ENCODE data around the gene AOC3. TPM values are rescaled to one million over a fixed set of nuclear protein-coding genes. Genes with fewer than 3 reads are reported as not detected.

AOC3 gene
- total and polyA plus RNA-seq, 2 of the 13 experiments (the other 11 are each of a cell fraction or from before 2014, with no cell fraction given) = 8.7 to 51.7 TPM

DNA sequence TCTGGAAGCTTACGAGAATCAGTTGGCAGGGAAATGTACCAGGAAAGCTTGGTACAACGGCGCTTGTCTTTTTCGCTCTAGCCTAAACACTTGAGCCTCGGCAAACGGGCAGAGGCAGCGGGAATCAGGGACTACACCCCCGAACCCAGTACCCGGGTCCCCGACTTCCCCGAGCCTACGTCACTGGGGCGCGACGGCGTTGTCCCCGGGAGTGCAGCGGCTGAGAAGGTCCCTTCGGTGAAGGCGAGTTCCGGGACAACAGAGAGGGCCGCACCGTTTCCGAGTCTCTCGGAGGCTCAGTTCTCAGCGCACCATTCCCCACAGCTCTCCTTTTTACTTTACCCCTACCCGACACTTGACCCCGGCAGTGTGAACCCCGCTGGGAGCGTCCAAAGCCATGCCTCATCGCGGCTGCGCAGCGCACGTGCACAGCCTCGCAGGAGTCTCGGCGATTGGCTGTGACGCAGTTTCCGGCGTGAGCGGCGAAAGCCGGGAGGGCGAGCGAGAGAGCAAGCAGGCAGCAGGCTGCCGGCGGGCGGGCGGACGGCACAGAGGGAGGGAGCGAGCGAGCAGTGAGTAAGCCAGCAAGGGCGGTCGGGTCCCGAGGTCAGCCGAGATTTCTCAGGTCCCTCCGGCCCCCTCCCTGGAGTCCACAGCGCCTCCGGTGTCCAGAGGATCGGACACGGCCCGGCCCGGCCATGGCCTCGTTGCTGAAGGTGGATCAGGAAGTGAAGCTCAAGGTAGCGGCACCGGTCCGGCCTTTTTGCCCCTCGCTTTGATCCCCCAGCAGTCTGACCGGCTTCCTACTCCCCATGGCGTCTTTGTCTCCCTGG lies 17.8 kb upstream of the AOC3 start, which contains the start of gene PSME3 (continued):
- TF ChIP-seq, protein P1, sequence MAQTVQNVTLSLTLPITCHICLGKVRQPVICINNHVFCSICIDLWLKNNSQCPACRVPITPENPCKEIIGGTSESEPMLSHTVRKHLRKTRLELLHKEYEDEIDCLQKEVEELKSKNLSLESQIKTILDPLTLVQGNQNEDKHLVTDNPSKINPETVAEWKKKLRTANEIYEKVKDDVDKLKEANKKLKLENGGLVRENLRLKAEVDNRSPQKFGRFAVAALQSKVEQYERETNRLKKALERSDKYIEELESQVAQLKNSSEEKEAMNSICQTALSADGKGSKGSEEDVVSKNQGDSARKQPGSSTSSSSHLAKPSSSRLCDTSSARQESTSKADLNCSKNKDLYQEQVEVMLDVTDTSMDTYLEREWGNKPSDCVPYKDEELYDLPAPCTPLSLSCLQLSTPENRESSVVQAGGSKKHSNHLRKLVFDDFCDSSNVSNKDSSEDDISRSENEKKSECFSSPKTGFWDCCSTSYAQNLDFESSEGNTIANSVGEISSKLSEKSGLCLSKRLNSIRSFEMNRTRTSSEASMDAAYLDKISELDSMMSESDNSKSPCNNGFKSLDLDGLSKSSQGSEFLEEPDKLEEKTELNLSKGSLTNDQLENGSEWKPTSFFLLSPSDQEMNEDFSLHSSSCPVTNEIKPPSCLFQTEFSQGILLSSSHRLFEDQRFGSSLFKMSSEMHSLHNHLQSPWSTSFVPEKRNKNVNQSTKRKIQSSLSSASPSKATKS (CRISPR knock-in tag; IDR thresholded peaks at IDR 0.05) = peak; percentile 83; the same call in 1 of the 2 replicates
- no peak for TF ChIP-seq KDM6A (CRISPR knock-in tag; IDR thresholded peaks at IDR 0.05; ENCODE audit: low read depth)
- peak; percentile 99 for TF ChIP-seq ZNF333 (CRISPR knock-in tag; IDR thresholded peaks at IDR 0.05; ENCODE audit: borderline replicate concordance)
- TF ChIP-seq, protein P2, sequence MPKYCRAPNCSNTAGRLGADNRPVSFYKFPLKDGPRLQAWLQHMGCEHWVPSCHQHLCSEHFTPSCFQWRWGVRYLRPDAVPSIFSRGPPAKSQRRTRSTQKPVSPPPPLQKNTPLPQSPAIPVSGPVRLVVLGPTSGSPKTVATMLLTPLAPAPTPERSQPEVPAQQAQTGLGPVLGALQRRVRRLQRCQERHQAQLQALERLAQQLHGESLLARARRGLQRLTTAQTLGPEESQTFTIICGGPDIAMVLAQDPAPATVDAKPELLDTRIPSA (CRISPR knock-in tag; IDR thresholded peaks at IDR 0.05; ENCODE audit: borderline replicate concordance) = peak; percentile 73; the same call in 1 of the 2 replicates
- TF ChIP-seq SETDB1 (CRISPR knock-in tag; IDR thresholded peaks at IDR 0.05; ENCODE audit: borderline replicate concordance) = no peak
- peak; percentile 96; the same call in 1 of the 2 replicates for TF ChIP-seq ZNF350 (CRISPR knock-in tag; IDR thresholded peaks at IDR 0.05; ENCODE audit: borderline replicate concordance, low read depth)
- TF ChIP-seq TCF7L2 (IDR thresholded peaks at IDR 0.05; ENCODE audit: low read depth, low read length) = no peak
- TF ChIP-seq ELF4 (CRISPR knock-in tag; IDR thresholded peaks at IDR 0.05; ENCODE audit: borderline replicate concordance) = peak; percentile 80; the same call in 1 of the 2 replicates
- TF ChIP-seq ZSCAN30 (CRISPR knock-in tag; IDR thresholded peaks at IDR 0.05) = 0 out of 2 replicates have a peak, but pooled peaks have one; percentile 34
- no peak for TF ChIP-seq NR2F2 (IDR thresholded peaks at IDR 0.05; ENCODE audit: borderline replicate concordance, low read depth)
- no peak for TF ChIP-seq HNRNPUL1 (IDR thresholded peaks at IDR 0.05; ENCODE audit: low read depth, low read length)
- TF ChIP-seq GZF1 (CRISPR knock-in tag; IDR thresholded peaks at IDR 0.05) = peak; percentile 73; the same call in 1 of the 2 replicates
- no peak for TF ChIP-seq PHB2 (IDR thresholded peaks at IDR 0.05; ENCODE audit: partially characterized antibody)
- TF ChIP-seq, protein P3, sequence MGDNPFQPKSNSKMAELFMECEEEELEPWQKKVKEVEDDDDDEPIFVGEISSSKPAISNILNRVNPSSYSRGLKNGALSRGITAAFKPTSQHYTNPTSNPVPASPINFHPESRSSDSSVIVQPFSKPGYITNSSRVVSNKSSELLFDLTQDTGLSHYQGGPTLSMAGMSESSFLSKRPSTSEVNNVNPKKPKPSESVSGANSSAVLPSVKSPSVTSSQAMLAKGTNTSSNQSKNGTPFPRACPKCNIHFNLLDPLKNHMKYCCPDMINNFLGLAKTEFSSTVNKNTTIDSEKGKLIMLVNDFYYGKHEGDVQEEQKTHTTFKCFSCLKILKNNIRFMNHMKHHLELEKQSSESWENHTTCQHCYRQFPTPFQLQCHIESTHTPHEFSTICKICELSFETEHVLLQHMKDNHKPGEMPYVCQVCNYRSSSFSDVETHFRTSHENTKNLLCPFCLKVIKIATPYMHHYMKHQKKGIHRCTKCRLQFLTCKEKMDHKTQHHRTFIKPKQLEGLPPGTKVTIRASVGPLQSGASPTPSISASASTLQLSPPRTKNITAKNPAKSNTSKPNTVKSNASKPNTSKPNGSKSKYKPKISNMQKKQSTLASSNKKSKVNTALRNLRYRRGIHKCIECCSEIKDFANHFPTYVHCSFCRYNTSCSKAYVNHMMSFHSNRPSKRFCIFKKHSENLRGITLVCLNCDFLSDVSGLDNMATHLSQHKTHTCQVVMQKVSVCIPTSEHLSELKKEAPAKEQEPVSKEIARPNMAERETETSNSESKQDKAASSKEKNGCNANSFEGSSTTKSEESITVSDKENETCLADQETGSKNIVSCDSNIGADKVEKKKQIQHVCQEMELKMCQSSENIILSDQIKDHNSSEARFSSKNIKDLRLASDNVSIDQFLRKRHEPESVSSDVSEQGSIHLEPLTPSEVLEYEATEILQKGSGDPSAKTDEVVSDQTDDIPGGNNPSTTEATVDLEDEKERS (CRISPR knock-in tag; IDR thresholded peaks at IDR 0.05) = peak; percentile 92
- peak; percentile 59 for TF ChIP-seq HNRNPH1 (optimal IDR thresholded peaks at IDR 0.05; ENCODE audit: low read depth, low read length)
- peak; percentile 61; the same call in 1 of the 2 replicates for TF ChIP-seq RFXAP (CRISPR knock-in tag; IDR thresholded peaks at IDR 0.05; ENCODE audit: borderline replicate concordance)
- TF ChIP-seq CENPX (CRISPR knock-in tag; IDR thresholded peaks at IDR 0.05) = no peak
- peak; percentile 23; the same call in 1 of the 2 replicates for TF ChIP-seq ZSCAN25 (CRISPR knock-in tag; IDR thresholded peaks at IDR 0.05)
- peak; percentile 94 for TF ChIP-seq IRF2 (CRISPR knock-in tag; IDR thresholded peaks at IDR 0.05)
- no peak for TF ChIP-seq POLR2AphosphoS2 (IDR thresholded peaks at IDR 0.05; ENCODE audit: low read depth, low read length)
- TF ChIP-seq, protein P4, sequence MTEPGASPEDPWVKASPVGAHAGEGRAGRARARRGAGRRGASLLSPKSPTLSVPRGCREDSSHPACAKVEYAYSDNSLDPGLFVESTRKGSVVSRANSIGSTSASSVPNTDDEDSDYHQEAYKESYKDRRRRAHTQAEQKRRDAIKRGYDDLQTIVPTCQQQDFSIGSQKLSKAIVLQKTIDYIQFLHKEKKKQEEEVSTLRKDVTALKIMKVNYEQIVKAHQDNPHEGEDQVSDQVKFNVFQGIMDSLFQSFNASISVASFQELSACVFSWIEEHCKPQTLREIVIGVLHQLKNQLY (CRISPR knock-in tag; IDR thresholded peaks at IDR 0.05) = peak; percentile 84
- TF ChIP-seq, protein P5, sequence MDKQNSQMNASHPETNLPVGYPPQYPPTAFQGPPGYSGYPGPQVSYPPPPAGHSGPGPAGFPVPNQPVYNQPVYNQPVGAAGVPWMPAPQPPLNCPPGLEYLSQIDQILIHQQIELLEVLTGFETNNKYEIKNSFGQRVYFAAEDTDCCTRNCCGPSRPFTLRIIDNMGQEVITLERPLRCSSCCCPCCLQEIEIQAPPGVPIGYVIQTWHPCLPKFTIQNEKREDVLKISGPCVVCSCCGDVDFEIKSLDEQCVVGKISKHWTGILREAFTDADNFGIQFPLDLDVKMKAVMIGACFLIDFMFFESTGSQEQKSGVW (CRISPR knock-in tag; IDR thresholded peaks at IDR 0.05; ENCODE audit: borderline replicate concordance) = no peak

Data from HepG2 (cell line).